HS-27A (cell line): ENCODE results near the gene PAPOLG.
"Not testable (repeated sequence)": the region's sequence is repeated elsewhere in the genome, so short reads cannot be mapped to it uniquely, and the experiment has no call there.

Experiments
- DNase-seq: peaks from one replicate; pipeline ENCODE4 v3.0.0-alpha.2; 2012; ENCODE audit warnings: low read depth, missing footprints

Gene PAPOLG

DNA sequence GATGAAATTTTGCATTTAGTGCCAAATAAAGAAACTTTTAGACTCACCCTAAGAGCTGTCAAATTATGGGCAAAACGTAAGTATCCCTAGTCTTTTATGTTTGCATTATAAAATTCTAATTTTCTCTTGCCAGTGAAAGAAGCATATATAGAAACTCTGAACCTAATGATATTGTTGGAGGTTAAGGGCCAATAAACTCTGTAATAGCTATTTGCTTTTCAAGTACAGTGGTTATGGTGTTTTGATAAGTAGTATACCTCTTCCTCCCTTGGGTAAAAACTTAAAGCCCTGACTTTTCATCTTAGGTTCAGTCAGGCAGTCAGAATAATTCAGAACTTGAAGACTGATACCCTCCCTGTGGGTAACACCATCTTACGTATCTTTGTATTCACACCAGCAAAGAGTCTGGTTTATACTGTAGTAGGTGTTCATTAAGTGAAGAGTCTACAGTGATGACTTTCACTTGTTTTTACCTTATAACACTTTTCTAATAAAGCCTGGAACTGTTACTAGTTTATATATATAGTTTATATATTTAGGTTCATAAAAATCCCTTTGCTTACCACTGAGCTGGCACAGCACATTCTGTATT, 19.1 kb downstream of the PAPOLG start:
- no peak for DNase-seq

DNA sequence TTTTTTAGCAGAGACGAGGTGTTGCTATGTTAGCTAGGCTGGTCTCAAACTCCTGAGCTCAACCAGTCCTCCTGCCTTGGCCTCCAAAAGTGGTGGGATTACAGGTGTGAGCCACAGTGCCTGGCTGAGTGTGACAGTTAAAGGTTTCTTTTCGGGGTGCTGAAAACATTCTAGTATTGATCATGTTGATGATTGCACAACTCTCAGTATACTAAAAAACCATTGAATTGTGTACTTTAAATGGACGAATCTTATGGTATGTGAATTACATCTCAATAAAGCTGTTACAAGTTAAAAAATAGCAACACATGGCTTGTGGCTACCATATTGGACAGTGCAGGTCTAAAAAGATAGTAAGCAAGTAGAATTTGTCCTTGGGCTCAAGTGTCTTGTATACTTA, 22.3 kb downstream of the PAPOLG start:
- no peak for DNase-seq

DNA sequence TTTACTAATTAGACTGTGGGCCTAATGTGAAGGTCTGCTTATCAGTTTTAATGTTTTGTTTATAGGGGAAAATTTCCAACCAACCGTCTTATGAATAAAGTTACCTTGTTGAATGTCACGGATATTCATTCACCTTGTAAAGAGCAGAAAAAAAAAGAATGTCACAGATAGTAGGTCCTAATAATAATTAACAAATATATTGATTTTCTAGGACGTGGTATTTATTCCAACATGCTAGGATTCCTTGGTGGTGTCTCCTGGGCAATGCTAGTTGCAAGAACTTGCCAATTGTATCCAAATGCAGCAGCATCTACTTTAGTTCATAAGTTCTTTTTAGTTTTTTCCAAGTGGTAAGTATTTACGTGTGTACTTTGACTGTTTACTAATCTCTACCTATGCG, 23.4 kb downstream of the PAPOLG start:
- no peak for DNase-seq

DNA sequence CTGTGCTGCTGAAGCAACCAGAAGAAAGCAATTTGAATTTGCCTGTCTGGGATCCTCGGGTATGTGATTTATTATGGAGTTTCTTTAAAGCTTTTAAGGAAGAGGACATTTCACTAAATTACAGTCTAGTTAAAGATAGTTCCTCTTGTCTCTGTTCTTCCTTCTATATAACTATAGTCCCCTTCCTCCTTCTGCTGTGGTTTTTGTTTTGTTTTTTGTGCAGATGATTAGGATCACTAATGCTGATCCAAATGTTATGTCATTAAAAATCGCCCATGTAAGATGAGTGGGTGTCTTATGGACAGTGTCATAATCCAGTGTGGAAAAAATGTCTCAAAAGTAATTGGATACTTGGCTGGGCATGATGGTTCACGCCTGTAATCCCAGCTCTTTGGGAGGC, 24.7 kb downstream of the PAPOLG start:
- no peak for DNase-seq

DNA sequence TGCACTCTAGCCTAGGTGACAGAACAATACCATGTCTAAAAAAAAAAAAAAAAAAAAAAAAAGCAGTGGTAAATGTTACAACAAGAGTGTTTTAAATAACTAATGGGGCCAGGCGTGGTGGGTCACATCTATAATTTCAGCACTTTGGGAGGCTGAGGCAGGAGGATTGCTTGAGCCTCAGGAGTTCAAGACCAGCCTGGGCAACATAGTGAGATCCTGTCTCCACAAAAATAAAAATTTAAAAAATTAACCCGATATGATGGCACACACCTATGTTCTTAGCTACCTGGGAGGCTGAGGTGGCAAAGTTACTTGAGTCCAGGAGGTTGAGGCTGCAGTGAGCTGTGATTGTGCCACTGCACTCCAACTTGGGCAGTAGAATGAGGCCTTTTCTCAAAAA, 37.1 kb downstream of the PAPOLG start:
- no peak for DNase-seq

DNA sequence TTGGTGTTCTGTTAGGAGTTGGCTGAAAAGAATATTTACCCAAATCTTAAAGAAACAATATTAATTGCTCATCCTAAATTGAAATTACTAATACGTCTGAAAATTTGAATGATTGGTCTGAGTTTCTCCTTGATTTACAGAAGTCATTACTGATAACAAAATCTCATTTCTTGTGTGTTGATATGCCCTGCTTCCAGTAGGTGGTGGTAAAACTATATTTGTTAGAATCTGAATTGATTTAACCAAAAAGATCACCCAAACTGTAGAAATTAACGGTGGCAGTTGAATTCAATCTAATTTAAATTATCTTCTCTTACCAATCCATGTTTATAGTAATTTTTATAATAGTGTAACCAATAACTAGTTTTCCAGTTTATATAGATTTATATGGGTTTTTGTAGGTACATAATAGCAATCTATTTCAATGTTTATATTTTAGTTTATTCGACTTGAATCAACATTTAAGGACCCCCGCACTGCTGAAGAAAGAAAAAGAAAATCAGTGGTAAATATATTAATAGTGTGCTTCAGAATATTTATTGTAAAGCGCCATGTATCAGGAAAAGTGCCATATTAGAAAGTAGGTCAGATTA, 38.3 kb downstream of the PAPOLG start:
- DNase-seq: no peak

DNA sequence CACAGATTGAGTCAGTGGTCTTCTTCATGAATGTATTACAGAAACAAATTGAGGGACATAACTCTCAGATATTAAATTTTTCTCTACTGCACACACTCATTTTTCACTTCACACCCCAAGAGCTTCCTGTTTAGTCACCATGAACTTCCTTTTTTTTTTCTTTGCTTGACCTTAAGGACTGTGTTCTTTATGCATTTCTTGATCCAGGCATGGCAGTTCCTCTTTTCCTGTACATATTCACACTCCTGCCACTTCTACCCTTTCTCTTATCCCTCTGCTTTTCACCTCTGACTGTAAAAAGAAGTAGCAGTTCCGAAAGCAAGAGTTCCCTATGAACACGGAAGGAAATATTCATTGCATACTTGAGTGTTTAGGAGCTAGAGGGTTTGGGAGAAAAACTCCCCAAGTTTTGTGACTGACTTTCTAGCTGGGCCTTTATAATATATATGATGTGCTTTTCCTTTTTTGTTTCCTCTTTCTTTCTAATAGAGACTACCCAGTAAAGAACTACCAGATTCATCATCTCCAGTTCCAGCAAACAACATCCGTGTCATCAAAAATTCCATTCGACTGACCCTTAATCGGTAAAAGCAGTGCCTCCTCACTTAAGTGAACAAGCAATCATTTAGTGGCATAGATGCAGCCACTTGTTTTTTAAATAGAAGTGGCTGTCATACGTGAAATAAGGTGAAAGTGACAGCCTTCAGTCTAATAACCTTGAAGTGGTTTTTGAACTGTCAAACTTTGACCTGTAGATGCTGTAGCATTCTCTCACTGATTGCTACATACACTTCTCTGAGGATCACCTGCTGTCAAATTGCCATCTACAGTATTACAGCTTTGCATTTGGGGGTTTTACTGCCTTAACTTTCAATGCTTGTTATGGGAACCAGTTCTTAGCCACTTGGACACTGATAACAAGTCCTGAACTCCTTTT, 40.8 kb downstream of the PAPOLG start:
- DNase-seq: no peak

DNA sequence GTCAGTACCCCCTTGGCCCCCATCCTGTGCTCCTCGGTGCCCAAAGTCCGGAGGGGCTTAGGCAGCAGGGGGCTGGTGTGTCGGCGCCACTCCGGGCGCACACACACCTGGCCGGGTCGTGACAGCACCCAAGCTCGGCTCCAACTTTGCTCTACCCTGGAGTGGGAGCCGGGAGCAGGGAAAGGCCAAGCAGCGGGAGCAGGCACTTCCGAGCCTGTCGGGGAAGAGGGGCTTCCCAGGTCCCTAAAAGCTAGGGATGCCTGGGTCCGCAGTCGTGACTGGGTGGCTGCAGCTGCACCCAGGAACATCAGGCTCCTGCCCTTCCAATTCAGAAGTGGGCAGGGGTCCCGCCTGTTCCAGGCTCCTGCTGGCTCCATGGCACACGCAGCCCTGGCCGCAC, 48.4 kb downstream of the PAPOLG start:
- no peak for DNase-seq

DNA sequence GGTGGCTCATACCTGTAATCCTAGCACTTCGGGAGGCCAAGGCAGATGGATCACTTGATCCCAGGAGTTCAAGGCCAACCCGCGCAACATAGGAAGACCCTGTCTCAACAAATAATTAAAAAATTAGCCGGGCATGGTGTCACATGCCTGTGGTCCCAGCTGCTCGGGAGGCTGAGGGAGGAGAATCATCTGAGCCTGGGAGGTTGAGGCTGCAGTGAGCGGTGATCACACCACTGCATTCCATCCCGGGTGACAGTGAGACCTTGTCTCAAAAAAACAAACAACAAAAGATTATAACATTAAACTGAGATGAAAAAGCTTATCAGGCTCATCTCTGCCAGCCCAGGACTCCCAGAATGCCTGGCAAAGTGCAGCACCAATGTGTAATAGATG, 50.5 kb downstream of the PAPOLG start:
- DNase-seq: no peak

DNA sequence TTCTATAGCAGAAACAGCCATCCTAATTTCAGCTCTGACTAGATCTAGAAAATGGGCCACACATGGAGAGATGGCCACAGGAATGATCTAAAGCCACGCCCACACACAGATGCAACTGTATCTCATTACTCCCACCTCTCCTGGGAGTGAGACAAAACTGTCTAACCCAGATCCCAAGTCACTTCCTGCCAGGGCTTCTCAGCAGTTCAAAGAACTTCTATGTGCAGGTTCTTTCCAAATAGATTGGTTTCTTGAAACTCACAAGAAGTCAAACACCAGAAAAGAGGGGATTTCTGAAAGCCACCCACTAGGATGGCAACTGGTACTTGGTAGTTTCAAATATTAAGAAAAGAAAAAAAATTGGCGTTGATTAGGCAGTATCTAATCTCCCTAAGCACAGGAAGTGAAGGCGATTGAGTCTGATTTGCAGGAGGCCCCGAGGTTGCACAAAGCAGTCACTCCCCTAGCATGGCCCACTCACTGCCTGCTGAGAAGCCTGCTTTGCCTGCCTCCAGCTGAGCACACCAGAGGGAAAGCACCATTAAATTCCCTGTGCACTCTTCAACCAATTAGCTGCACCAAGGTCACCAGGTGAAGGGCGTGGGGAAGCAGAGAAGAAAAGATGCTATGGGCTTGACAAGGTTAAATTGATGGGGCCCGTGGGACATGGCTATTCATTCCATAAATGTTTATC, 51.1 kb downstream of the PAPOLG start:
- DNase-seq: no peak

DNA sequence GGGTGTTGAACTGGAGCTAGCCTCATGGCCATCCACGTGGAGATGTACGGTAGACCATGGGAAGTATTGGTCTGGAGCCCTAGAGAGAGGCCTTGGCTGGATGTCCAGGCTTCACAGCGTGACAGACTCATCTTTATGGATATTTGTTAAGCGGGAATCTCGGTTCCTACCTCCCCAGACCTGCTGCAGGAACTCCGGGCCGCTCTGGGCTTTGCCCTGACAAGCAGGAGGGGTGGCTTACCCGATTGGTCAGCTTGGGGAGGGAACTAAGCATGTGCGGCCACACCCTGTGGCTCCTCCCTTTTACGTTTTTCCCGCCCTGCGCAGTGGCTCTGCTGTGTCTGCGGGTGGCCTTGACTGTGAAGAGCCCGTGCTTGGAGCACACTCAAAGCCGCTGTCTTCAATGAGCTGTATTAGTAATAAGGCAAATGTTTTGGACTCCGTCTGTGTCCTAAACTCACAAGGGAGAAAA, 52.3 kb downstream of the PAPOLG start:
- DNase-seq: no peak

DNA sequence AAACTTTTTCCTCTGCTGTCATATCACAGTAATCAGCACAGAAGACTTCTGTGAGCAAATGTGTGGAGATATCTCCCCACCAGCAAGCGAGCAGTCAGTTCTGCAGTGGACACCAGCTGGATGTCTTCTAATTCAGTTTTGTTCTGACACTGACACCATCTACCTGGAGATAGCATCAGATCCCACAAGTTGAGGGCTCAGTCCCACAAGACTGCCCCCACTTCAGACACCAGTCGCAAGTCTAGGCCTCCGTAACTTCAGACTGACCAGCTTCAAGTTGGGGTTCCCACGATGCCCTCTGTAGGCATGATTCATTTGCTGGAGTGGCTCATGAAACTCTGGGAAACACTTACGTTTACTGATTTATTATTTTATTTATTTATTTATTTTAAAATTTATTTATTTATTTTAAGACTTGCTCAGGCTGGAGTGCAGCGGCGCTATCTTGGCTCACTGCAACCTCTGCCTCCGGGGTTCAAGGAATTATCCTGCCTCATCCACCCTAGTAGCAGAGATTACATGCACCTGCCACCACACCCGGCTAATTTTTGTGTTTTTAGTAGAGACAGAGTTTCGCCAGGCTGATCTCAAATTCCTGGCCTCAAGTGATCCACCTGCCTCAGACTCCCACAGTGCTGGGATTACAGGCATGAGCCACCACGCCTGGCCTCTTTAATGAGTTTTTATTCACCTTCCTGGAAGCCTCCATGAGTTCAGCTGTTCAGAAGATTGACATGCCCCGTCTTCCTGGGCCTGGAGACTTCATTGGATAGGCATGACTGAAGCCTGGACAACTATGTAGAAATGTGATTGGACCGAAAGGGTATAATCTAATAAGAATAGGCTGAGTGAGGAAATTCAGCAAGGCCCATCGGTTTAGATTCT, 55.7 kb downstream of the PAPOLG start:
- DNase-seq: no peak

DNA sequence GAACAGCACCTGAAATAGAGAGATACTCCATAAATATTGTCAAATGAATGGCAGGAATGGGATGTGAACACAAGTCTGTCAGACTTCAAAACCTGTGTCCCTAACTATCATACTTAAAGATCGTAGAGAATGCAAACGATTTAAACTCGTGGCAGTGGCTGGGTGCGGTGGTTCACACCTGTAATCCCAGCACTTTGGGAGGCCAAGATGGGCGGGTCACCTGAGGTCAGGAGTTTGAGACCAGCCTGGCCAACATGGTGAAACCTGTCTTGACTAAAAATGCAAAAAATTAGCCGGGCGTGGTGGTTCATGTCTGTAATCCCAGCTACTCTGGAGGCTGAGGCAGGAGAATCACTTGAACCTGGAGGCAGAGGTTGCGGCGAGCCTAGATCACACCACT, 61.1 kb downstream of the PAPOLG start:
- not testable (repeated sequence) for DNase-seq

DNA sequence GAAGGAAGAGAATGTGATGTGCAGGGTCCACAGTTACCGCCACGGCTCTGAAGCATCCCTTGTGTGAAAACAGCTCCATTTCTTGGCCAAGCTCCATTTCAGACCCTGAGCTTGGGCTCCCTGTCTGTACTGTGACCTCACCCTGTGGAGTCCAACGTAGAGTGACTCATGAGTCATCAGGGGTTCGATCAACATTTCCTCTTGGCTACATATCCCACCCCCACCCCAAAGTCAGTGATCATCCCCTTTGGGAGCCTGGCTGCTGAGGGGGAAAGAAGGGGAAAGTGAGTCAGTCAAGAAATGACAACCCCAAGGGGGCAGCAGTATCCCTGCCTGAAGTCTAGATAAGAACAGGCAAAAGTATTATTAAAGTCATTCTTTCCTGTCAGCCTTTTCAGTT, 62.2 kb downstream of the PAPOLG start:
- DNase-seq: no peak

DNA sequence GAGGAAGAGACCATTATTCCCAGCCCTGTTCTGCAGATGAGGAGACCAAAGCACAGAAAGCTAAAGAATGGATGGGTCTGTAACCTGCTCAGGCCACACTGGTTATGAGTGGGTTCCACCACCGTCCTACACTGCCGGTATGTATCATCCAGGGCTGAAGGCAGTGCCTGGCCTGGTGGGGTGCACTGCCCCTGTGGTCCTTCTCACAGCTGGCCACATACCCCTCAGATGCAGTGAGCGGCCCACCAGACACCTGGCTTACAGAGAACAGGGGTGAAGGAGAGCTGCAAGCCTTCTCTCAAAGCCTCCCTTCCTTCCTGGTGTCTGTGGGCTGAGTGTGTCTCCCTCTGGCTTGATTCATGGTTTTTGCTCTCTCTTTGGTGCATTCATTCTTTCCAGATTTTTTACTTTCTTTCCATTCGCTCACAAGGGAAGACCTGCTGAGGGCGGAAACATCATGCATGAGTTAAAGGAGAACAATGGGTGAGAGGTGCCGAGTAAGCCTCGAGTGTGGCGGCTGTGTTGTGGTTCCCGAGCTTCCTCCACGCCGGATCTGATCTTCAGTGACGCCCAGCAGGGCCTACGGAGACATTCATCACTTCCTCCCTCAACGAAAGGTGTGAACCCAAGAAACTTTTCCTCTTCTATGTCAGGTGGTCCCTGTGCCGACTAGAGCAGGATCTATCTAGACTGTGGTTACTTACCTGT, 63.2 kb downstream of the PAPOLG start:
- no peak for DNase-seq

DNA sequence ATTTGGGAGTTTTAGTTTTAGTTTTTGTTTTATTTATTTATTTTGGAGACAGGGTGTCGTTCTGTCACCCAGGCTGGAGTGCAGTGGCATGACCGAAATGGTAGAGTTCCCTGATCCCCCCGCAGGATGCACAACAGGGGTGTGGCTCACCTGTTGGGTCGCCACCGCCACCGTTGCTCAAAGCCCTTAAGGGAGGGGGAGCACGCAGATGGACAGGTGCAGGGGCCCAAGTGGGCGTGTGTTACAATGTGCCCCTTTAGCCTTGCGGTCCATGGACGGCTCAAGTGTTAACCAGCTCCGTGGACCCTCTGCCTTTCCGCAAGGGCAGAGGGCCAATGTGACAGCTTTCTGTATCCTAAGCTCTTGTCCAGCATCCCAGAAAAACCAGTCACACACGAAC, 63.9 kb downstream of the PAPOLG start:
- no peak for DNase-seq

DNA sequence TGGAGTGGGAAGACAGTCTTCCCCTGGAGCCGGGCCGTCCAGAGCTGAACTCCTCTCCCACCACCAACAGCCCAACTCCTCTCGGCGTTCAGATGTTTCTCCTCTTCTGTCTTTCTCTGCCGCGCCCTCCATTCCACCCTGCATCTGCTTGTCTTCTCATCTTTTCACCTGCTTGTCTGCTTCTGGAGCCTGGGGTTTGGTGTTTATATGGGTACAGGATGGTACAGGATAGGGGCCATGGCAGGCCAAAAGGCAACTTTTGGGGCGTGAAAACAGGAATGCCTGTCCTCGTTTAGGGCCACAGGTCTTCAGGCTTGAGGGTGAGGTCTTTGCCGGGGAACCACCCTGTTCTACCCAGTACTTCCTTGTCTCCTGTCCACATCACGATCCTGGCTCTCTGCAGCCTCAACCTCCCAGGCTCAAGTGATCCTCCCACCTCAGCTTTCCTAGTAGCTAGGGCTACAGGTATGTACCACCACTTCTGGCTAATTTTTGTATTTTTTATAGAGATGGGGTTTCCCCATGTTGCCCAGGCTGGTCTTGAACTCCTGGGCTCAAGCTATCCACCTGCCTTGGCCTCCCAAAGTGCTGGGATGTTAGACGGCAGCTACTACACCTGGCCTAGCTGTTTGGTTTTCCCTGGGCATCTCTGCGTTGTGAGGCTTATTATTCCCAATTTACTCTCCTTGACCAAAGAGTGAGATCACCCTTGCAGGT, 64.5 kb downstream of the PAPOLG start:
- no peak for DNase-seq

DNA sequence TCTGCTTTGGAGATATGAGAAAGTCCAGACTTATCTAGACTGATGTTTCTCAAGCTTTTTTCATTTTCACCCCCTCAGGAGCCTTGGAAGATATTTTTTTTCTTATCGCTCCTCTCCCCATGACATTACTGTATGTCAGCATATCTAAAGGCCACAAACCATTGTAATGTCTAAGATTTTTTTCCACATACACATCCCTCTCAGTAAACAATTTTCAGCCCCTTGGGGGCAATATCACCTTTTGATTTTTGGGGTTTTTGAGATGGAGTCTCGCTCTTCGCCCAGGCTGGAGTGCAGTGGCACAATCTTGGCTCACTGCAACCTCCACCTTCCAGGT, 65.0 kb downstream of the PAPOLG start:
- DNase-seq: no peak

DNA sequence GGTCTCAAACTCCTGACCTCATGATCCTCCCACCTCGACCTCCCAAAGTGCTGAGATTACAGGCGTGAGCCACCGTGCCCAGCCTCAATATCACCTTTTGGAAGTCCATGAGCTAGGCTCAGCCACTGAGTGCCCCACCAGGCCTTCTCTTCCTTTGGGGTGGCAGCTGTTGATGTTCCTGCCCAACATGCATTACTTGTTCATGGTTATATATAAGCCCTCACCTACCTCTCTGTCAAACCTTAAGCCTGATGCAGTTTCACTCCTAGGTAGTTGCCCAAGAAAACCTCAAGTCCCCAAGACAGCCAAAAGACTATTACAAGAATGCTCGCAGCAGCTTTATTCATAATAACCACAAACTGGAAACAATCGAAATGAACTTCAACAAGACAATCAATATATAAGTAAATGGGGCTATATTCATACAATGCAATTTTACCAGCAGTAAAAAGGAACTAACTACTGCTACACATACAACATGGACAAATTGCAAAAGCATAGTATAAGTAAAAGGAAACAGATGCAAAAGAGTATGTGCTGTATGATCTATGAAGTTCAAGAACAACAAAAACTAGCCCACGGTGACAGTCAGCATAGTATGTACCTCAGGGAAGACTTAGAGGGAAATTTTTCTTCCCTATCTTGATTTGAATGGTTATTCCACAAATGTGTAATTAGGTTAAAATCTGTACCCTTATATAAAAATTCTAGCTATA, 65.7 kb downstream of the PAPOLG start:
- DNase-seq: no peak

DNA sequence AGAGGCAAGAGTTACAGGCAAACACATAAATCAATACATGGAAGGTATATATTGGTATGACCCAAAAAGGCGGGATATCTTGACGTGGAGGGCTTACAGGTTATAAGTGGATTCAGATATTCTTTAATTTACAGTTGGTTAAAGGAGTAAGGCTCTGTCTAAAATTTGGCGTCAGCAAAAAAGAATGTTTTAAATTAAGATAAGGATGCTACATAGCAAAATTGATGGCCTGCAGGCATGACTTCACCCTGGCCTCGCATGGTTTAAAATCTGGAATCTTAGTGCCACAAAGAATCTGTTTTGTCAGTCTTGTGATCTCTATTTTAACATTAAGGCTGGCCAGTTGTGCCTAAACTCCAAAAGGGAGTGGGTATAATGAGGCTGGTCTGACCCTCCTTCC, 66.9 kb downstream of the PAPOLG start:
- DNase-seq: no peak
